ENCODE data around the gene MID1IP1.

GRCh38 chrX:38800981-38801845, at the start of gene MID1IP1:
- TF ChIP-seq CTCF (IDR thresholded peaks at IDR 0.05) (no peak), POLR2A (IDR thresholded peaks at IDR 0.05) (peak; percentile 66 to 95 (median 95))
